ENCODE results near the gene NRIP1.

NRIP1 gene

GRCh38 chr21:14991957-14992356, 72.8 kb downstream of the NRIP1 start:
- TF ChIP-seq CTCF (conservative IDR thresholded peaks at IDR 0.05; ENCODE audit: low read depth, low read length), result no peak
- no peak for DNase-seq (ENCODE audit: low read depth)
- H3K4me3 ChIP-seq (ENCODE audit: low read length), result no peak overlapping the region

- DNase-seq (ENCODE audit: low read depth), result no peak
- H3K4me3 ChIP-seq (ENCODE audit: low read length), result no peak overlapping the region
- TF ChIP-seq CTCF (conservative IDR thresholded peaks at IDR 0.05; ENCODE audit: low read depth, low read length), result no peak
Measured at GRCh38 chr21:14989359-14989758, 75.4 kb downstream of the NRIP1 start.

DNA sequence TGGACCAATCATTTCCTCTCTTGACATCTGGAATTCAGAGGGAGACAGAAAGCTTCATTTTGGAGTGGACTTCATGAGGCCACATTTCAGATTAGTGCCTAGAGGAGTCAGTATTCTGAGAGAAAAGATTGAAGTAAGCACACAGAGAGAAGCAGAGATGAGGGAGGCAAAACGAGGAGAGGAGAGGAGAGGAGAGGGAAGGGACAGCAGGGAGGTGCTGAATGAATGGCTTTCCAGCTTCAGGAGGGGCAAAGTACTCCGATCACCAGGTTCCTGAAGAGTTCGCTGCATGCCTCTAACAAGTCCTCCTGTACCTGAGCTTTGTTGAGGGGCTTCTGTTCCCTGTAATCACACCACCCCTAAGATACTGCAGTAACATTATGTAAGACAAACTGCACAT, 76.0 kb downstream of the NRIP1 start:
- no peak overlapping the region for H3K4me3 ChIP-seq (ENCODE audit: low read length)
- DNase-seq (ENCODE audit: low read depth), result no peak
- TF ChIP-seq CTCF (conservative IDR thresholded peaks at IDR 0.05; ENCODE audit: low read depth, low read length), result no peak

GRCh38 chr21:14987370-14988170, 77.2 kb downstream of the NRIP1 start:
- no peak for DNase-seq (ENCODE audit: low read depth)
- TF ChIP-seq CTCF (conservative IDR thresholded peaks at IDR 0.05; ENCODE audit: low read depth, low read length), result no peak
- no peak overlapping the region for H3K4me3 ChIP-seq (ENCODE audit: low read length)

DNA sequence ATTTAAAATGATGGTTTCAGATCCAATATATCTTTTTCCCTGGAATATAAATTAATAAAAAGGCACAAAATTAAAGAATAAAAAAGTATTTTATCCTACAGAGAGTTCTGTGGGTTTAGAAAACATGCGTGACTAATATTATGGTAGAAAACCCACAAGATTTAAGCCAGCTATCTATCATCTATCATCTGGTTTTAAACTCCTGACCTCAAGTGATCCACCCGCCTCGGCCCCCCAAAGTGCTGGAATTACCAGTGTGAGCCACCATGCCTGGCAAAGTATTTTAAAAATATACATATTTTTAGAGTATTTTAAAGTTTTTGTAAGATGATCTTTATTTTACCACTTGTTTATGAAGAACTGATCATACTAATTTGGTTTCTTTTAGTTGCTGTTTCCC, 79.5 kb downstream of the NRIP1 start:
- DNase-seq (ENCODE audit: low read depth), result no peak
- H3K4me3 ChIP-seq (ENCODE audit: low read length), result no peak overlapping the region
- TF ChIP-seq CTCF (conservative IDR thresholded peaks at IDR 0.05; ENCODE audit: low read depth, low read length), result no peak

DNA sequence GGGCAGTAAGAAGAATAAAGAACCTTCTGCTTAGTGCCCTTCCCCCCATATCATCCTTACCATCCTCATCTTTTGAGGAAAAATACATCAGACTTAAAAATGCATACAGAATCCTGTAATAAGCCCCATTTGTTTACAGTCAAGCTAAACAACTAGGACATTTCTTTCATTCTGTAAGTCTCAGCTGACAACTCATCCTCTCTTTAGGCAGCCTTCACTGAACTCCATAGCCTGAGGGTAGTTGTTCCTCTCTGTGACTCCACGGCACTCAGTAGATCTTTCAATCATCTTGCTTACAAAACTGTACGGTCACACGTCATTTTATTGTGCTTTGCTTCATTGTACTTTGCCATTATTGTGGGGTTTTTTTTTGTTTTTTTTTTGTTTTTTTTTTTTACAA, 82.5 kb downstream of the NRIP1 start:
- DNase-seq (ENCODE audit: low read depth), result no peak
- TF ChIP-seq CTCF (conservative IDR thresholded peaks at IDR 0.05; ENCODE audit: low read depth, low read length), result no peak
- no peak overlapping the region for H3K4me3 ChIP-seq (ENCODE audit: low read length)

- no peak for TF ChIP-seq CTCF (conservative IDR thresholded peaks at IDR 0.05; ENCODE audit: low read depth, low read length)
- no peak for DNase-seq (ENCODE audit: low read depth)
- no peak overlapping the region for H3K4me3 ChIP-seq (ENCODE audit: low read length)
Measured at GRCh38 chr21:14981246-14981645, 83.6 kb downstream of the NRIP1 start.

All from retinal pigment epithelial cell (primary cell).